Stimulated activated CD4-positive, alpha-beta T cell treated with anti-CD3 and anti-CD28 coated beads, TNF-alpha, amount 100 ng/mL, for 1 hour (primary cell): ENCODE data around the gene PTTG2.
"Not testable (repeated sequence)": the region's sequence is repeated elsewhere in the genome, so short reads cannot be mapped to it uniquely, and the experiment has no call there.

Experiments
- DNase-seq, 3 donors: peaks; one replicate each; pipeline ENCODE4 v3.0.0-alpha.2; 2020; ENCODE audit warnings: low read depth in 3 of 3, low spot score in 1 of 3

The PTTG2 gene

DNA sequence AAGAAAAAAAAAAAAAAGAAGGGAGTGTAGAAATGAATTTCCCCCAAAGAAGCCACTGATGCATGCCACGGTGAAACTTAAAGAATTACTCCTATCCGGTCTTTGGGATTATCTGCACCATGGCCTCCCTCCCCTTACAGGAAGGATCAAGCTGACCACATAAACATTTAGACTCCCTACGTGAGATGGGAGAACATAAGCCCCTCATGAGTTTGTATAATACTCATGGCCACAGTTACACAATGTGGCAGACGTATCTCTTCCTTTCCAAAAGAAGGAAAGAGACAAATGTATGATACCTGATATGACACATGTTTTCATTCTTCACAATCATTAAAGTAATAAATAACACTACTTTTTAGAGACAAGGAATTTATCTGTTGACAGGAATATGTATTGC lies 3.3 kb upstream of the PTTG2 start:
- no peak for DNase-seq

DNA sequence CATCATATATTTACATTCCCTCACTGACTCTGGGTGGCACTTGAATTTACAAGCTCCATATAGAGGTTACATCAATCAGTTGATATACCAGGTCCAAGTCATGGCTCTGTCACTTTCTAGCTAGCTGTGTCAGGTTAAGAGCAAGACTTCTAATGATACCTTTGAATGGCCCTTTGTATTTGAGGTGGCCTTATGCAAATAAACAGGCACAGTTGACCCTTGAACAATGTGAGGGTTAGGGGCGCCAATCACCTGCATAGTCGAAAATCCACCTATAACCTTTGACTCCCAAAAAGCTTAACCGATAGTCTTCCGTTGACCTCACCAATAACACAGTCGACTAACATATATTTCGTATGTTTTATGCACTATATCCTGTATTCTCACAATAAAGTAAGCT lies 1.3 kb upstream of the PTTG2 start:
- no peak for DNase-seq

DNA sequence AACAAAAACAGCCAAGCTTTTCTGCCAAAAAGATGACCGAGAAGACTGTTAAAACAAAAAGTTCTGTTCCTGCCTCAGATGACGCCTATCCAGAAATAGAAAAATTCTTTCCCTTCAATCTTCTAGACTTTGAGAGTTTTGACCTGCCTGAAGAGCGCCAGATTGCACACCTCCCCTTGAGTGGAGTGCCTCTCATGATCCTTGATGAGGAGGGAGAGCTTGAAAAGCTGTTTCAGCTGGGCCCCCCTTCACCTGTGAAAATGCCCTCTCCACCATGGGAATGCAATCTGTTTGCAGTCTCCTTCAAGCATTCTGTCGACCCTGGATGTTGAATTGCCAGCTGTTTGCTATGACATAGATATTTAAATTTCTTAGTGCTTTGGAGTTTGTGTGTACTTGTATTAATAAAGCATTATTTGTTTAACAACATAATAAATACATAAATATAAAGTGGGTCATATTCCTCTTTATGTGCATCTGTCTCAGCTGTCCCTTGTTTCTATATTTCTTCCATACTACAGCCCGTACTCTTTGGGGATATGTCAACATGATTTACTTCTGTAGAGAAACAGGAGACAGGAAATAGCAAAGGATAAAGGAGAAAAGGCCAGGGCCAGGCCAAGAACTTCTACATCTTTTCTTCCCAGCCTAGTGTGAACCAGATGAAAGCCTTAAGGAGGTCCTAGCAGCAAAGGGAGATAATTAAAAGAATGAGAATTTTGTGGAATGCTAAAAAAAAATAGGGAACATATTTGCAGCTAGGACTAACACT lies 667 bp downstream of the PTTG2 start:
- DNase-seq, result no peak

DNA sequence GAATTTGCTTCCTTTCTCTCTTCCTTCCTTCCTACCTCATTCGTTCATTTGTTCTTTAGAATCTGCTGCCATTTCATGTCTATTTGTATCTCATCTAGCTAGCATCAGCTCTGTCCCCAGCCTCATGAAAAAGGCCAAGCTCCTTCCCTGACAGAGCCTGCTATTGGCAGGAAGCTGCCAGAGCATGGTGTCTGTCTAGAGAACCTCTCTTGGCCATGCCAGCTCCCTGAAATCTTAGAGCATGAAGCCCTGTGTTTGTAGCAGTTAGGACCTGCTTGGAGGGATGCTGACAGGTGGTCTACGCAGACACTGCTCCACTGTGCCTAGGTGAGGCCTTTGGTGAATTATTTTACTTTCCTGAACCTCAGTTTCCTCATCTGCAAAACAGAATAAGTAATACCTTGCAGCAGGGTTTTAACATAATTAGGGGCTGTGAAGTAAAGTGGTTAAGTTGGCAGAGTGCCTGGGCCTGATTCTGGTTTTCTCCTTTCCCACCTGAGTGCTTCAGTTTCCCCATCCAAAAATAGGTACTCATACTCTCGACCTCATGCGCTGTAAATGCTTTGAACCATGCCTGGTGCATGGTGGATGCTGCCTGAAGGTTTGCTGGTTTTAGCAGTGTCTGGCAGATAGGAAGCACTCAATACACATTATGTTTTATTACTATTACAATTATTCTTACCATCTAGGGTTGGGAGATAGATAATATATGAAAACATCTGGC lies 4.7 kb downstream of the PTTG2 start:
- no peak for DNase-seq

DNA sequence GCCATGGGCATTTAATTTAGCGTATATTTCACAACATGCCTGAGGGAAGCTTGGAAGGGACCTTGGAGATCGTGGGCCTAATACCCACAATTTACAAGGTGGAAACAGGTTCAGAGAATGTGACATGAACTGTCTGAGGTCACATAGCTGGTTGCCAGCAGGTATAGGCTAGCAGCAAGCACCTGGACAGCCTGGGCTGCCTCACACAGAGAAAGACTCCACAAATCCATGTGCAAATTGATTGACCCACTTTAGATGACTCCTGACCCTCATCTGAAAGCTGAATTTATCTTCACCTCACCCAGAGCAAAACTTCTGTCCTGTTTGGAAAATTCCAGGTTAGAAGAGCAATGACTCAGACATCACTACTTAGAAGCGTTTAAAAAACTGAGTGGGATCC lies 5.8 kb downstream of the PTTG2 start:
- DNase-seq, result no peak

DNA sequence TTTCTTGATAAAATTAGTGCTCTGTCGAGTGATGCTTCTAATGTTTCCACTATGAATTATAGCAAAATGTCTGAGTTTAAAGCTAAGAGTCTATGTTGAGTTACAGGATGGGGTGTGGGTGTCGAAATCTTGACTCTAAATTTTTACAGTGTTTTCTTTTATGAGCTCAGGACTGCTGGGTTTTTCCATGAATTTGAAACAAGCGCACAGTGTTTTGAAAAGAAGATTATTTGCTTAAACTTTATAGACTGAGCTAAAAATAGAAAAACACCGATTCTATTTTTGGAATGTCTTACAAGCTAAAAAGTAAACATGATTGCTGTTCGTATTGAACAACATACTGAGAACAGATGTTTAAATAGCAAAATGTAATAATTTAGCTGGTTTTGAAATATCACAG lies 7.5 kb downstream of the PTTG2 start:
- no peak for DNase-seq

DNA sequence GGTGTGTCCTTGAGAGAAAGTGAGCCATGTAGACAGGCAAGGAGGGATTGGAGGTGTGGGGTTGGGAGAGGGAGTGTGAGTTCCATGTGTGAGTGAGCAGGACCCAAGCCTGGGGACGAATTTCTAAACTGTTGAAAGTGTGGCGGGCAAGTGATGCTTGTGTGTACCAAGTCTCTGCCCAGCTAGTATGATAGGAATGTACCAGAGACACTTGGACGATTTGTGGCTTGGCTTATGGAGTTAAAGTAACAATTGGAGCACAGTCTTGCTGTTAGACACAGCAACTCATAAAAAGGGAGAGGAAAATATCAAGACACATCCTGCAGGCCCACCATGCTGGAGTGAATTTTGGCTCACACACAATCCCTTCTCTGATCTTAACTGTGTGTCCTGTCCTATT lies 8.5 kb downstream of the PTTG2 start:
- no peak for DNase-seq

DNA sequence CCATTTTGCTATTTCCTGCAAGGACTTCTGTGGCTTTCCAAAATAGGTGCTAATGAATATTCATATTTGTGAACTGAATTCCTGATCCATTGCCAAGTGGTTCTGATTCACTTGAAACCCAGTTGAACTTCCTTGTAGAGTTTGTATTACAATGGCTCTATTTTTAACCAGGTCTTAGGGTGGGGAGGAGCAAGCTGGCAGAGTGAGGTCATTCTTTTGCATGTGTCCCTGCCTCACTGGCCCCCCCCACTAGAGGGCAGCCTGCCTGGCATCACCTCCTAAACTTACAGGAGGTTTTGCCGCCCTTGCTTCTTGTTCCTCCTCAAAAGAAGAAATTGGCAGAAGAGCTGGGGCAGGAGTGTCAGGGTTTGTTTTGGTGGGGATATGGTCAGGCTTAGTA lies 10.5 kb downstream of the PTTG2 start:
- peak in 2 of 3 donors; percentile 7 to 53 for DNase-seq

DNA sequence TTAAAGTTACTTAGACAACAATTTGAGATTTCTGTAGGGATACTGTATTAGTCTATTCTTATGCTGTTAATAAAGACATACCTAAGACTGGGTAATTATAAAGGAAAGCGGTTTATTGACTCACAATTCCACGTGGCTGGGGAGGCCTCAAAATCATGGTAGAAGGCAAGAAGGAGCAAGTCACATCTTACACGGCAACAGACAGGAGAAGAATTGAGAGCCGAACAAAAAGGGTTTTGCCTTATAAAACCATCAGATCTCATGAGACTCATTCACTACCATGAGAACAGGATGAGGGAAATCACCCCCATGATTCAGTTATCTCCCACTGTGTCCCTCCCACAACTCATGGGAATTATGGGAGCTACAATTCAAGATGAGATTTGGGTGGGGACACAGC lies 11.0 kb downstream of the PTTG2 start:
- DNase-seq, result no peak

DNA sequence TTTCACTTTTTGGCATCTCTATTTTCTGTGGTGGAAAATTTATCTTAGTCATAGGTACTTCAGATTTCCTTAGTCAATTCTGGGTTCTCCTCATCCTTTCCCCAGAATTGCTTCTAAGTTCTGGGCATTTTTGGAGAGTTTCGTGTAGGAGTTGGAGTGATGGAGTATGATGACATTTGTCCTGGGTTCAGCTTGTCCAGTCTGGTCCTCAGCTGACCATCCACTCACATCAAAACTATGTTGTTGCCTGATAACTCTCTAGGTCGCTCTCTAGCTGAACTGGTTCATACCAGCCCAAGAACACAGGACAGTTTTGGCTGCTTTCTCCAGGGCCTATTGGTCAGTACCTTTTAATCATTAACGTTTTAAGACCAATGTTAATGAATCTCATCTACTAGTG lies 13.2 kb downstream of the PTTG2 start:
- DNase-seq, result no peak

DNA sequence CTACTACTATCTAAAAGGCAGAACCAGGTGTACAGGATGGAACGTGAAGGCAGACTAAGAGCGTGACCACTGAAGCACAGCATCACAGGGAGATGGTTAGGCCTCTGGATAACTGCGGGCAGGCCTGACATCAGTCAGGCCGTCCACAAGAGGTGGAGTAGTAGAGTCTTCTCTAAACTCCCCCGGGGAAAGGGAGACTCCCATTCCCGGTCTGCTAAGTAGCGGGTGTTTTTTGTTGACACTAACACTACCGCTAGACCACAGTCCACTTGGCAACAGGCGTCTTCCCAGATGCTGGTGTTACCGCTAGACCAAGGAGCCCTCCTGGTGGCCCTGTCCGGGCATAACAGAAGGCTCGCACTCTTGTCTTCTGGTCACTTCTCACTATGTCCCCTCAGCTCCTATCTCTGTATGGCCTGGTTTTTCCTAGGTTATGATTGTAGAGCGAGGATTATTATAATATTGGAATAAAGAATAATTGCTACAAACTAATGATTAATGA lies 15.2 kb downstream of the PTTG2 start:
- DNase-seq, result not testable (repeated sequence)

DNA sequence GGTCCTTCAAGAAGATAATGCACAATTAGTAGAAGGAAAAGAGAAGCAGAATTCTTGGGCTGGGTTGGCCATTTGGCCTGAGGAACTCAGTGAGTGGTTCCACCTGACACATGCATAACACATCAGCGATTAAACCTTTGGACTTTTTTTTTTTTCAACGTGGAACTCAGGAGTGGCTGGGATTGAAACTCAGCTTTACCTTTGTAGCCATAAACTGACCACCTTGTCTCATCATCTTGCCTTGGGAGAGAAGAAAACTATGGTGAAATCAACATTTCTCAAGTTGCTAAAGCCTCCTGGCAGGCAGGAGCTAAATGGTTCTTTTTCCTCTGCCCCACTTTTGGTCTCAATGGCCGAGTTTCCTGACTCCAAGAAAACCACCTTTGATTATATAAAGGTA lies 16.3 kb downstream of the PTTG2 start:
- no peak for DNase-seq

DNA sequence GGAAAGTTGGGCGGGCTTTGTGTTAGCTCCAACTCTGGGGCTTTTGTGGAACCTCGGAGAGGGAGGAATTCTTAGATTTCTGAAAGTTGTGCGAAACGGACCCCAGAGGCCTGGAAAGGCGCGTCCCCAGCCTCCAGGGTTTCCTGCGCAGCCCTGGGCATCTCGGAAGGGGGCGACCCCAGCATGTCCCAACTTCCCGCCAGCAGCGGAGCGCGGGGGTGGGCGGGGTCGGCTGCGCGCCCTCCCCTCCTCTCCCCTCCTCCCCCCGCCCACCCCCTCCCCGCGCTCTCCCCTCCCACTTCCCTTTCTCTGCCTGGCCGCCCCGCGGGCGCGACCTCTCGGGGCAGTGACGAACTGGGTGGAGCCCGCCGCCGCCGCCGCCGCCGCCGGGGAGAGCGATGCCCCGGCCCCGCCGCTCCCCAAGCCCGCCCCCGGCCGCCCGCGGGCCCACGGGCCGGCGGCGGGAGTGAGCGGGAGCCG lies 16.8 kb downstream of the PTTG2 start:
- peak; percentile 35 to 61 (median 44) for DNase-seq

DNA sequence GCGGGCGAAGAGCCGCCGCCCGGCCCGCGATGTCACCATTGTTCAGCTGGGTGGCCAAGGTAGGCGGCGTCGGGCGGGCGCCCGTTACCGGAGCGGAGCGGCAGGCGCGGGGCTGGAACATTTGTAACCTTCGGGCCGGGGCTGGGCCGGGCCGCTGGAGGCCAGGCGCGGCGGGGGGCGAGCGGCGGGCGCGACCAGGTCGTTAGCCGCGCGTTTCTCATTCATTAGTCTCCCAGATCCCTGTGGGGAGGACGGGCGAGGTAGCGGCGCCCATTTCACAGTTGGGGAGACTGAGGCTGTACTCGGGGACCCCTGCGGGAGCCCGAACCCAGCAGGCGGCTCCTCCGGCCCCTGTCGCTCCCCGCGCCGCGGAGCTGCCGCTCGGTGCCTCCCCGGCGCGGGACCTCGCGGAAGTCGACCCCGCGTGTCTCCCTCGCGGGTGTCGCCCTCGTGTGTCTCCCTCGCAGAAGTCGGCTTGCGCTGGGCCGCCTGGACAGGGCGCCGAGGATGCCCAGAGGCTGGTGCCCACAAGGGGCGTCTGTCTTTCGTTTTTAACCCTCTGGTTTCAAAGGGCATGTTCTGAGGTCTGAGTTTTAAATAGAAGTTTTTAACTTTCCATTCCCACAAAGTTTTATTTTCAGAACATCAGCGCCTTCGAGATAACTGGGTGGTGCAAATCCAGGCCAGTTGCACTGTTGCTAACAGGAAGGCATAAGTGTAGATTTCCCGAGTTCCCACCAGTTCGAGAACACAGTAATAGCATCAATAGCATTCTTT lies 17.5 kb downstream of the PTTG2 start:
- peak; percentile 29 to 60 (median 39) for DNase-seq

DNA sequence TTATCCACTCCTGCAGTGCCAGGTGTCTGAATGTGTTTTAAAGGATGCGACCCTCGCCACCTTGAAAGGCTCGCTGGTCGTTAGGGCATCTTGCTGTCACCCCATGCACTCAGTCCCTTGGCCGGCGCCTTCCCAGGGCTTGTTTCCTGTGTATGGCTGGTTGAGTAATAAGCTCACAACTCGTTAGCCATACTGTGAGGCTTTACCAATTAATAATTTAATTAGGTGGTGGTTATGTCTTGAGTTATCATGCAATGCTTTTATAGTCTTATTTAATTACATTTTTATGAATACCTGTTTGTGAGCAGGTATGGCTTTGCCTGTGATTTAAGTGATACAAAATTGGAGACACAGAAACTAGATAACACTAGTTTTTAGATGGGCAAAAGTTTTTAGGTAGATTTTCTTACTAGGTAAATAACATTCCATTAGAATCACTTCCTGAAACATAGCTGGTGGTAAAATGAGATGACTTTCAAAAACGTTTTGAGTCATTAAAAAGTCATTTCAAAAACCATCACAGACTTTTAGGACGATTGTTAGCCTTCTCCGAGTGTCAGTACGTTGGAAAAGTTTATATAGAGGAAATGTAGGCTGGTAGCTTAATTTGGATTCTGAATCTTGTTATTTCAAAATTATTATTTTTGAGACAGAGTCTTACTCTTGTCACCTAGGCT lies 18.2 kb downstream of the PTTG2 start:
- no peak for DNase-seq

DNA sequence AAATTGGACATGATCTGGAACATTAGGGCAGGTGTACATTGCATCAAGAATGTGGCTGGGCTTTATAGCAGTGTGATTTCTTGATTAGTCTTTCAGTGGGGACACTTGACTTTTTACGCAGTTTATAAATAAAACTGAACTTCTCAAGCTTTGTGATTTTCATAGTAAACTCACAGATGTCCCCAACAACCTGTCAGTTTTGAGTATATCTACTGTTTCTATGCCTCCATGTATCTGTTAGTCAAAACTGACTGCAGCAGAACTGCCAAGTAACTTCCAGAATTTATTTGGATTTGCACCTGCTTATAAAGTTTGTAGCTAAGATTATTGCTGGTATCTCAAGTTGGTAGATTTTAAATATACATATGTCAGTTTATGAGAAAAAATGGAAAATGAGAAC lies 20.0 kb downstream of the PTTG2 start:
- no peak for DNase-seq

DNA sequence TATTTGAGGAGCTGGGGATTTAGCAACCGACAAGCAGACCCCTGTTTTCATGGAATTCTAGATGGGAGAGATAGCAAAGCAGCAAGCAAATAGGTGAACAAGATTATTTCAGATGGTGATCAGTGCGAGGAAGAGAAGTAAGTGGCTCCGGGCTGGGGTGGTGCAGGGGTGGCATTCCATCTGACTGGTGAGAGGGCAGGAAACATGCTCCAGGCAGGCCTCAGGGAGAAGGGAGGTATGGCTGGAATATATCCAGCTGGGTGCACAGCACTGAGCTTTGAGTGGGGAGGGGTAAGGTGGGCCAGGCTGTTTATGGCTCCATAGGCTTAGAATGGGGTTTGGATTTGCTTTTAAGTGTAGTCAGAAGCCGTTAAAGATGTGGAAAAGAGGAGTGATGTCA lies 21.2 kb downstream of the PTTG2 start:
- DNase-seq, result no peak

DNA sequence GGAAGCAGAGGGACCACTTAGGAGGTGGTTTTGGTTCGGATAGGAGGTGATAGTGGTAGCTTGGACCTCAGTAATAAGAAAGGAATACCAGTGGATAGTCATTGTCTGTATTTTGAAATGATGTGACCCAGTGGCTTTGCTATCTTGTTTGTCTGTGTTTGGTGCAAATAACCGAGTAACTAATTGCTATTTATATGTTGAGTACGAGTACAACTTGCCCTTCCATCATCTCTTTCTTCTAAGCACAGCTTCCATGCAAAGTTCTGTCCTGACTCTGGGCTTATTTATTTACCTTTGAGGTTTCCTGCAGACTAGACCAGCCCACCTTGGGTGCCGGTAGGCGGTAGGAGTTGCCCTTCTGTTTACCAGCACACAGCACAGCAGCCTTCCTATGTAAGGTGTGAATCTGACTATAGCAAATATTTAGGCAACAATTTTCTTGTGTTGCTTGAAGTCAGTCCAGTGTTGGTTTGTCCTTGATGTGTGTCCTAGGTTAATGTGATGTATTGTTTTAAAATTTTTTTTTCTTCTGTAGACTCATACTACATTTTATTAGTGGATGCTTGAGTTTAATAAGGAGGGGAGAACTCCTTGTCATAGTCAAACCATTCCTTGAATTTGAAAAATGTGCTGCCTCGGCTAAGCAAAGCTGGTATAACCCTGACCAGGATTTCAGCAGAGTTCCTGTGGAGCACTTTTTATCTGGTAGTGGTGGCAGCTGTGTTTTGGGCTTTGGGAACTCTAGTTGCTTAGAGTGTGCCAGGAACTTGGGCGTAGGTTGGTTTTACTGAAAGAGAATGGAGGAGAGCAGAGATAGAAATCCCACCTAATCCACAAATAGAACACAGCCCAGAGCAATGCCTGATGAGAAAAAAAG lies 21.9 kb downstream of the PTTG2 start:
- DNase-seq, result no peak

DNA sequence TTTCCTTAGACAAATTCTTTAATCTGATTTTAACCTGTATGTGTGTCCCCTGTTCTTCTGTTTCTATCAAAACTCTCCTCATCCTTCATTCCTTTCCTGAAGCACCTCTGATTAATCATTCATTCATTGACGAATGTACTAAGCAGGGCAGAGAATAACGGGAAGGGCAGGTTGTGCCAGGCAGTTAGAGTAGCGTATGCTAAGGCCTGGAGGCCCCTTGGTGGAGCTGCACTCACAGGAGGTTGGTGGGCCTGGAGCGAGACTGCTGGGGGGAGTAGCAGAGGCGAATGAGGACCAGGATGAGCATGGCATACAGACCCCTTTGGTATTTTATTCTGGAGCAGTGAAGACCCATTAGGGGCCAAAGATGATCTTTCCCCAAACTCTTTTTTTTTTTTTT lies 22.5 kb downstream of the PTTG2 start:
- DNase-seq, result no peak

DNA sequence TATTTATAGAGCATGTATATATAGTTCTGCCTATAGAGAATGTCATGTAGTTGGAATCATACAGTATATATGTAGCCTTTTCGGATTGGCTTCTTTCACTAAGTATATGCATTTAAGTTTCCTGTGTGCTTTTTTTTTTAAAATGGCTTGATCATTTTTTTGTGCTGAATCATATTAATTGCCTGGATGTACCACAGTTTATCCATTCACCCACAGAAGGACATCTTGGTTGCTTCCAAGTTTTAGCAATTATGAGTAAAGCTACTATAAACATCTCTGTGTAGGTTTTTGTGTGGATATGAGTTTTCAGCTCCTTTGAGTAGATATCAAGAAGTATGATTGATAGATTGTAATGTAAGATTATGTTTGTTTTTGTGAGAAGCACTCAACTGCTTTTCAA lies 23.8 kb downstream of the PTTG2 start:
- no peak for DNase-seq
